Activated CD4-positive, alpha-beta T cell treated with anti-CD3 and anti-CD28 coated beads, Interleukin-10, Interleukin-2, amounts not matched to agents 100 ng/mL and 50 ng/mL, durations not matched to agents 16 hours and 8 hours (primary cell): ENCODE measurements around the gene ZCCHC17.

ENCODE experiments used
- DNase-seq: peaks from one replicate; pipeline ENCODE4 v3.0.0-alpha.2; 2020

ZCCHC17 gene

GRCh38 chr1:31308036-31308435 is 11.2 kb downstream of the ZCCHC17 start:
- no peak for DNase-seq

DNA sequence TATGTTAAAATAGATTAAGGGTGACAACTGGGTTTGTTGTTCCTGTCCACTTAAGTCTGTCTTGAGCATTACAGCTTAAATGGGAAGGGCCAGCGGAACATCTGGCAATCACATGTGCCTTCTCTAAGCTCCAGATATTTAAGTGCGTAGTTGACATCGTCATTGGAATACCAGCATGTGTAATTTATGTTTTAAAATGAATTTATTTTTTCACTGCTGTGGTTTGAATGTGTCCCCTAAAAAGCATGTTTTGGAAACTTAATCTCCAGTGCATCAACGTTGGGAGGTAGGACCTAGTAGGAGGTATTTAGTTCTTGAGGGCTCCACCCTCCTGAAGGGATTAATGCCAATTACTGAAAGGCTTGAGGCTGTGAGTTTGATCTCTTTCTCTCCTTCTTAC is 13.4 kb downstream of the ZCCHC17 start:
- DNase-seq, result no peak

GRCh38 chr1:31315902-31316301 is 19.1 kb downstream of the ZCCHC17 start:
- DNase-seq, result no peak

DNA sequence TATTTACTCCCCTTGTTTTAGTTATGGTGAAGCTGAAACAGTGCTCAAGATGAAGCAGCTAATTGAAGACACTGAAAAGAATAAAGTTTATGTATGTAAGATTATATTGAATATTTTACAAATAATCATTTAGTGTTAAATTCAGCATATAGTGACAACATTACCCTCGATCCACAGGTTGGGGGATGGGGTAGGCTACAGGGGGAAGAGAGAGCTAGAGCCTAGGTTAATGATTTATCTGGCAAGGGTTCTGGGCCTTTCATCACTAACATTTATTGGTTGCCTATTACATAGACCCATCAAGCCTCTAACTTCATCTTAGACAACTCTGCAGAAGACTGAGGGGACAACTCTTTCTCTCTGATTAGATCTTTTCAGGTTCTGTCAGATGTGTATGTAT is 21.3 kb downstream of the ZCCHC17 start:
- no peak for DNase-seq

DNA sequence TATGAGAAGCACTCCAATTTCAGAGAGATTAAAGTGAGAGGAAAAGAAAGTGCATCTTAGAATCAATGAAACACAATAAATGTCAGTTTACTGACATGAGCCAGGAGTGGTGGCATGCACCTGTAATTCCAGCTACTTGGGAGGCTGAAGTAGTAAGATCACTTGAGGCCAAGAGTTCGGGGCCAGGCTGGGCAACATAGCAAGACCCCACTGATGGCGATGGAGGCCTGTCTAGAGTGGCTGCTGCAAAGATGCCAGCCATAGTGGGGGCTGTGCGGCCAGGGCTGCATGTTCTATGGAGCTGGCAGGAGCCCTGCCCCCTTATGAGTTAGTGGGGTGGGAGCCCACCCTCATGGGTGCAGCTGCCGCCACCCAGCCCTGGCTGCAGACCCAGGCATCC is 27.3 kb downstream of the ZCCHC17 start:
- no peak for DNase-seq

GRCh38 chr1:31324992-31325391 is 28.2 kb downstream of the ZCCHC17 start:
- no peak for DNase-seq

- no peak for DNase-seq
These were observed 29.6 kb downstream of the ZCCHC17 start for GRCh38 chr1:31326461-31326860.

DNA sequence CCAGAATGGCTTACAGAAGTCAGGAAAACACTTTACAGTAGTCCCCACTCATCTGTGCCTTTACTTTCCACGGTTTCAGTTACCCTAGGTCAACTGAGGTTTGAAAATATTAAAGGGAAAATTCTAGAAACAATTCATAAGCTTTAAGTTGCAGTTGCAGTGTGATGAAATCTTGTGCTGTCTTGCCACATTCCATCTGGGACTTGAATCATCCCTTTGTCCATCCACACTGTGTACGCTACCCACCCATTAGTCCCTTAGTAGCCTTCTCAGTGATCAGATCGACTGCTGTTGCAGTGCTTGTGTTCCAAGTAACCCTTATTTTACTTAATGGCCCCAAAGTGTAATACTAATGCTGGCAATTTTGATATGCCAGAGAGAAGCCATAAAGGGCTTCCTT is 30.5 kb downstream of the ZCCHC17 start:
- no peak for DNase-seq

- DNase-seq, result peak; percentile 8
These were observed 38.2 kb downstream of the ZCCHC17 start for GRCh38 chr1:31335007-31335406.

- no peak for DNase-seq
These were observed 40.0 kb downstream of the ZCCHC17 start for GRCh38 chr1:31336687-31337467.

GRCh38 chr1:31344503-31344902 is 47.7 kb downstream of the ZCCHC17 start:
- no peak for DNase-seq

- DNase-seq, result no peak
These were observed 48.8 kb downstream of the ZCCHC17 start for GRCh38 chr1:31345635-31346034.

- DNase-seq, result no peak
These were observed 50.0 kb downstream of the ZCCHC17 start for GRCh38 chr1:31346785-31347184.

- DNase-seq, result no peak
These were observed 51.6 kb downstream of the ZCCHC17 start for GRCh38 chr1:31348449-31348848.

DNA sequence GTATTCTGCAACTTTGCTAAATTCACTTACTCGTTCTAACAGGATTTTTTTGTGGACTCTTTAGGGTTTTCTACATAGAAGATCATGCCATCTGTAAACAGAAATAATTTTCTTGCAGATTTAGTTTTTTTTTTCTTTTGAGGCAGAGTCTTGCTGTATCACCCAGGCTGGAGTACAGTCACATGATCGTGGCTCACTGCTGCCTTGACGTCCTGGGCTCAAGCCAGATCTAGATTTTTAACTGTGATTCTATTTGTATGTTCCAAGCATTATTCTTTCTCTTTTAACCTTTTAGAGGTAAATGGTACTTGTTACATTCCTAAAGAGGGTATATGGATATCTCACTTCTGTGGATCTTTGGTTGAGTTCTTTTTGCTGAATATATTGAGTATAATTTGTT is 57.5 kb downstream of the ZCCHC17 start:
- no peak for DNase-seq

DNA sequence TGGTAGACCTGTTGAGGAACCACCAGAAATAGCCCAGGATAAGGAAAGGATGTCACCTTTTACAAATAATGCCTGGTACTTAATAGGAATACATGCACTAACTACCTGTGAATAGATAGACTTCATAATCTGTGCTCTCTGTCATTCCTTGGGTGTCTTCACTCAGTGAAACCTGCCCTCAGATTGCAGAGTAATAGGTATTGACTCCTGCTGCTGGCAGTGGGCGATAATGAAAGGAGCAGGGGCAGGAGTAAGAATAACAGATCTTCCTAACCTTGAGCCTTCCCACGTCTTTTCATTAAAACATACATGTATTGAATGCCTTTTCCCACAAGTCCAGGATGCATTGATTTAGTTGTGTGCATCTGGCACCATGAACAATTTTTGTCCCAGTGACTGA is 59.6 kb downstream of the ZCCHC17 start:
- DNase-seq, result no peak

DNA sequence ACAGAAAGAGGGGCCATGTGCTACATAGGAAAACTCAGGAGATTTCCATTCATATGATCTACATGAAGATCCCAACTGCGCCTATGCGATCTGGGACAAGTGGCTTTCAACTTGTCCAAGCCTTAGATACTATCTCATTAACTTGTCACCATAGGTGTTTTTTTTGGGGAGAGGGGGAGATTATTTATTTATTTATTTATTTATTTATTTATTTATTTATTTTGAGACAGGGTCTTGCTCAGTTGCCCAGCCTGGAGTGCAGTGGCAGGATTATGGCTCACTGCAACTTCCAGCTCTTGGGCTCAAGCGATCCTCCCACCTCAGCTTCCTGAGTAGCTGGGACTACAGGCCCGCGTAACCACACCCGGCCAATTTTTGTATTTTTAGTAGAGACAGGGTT is 64.8 kb downstream of the ZCCHC17 start:
- no peak for DNase-seq

- no peak for DNase-seq
These were observed 65.2 kb downstream of the ZCCHC17 start for GRCh38 chr1:31362032-31362431.

- DNase-seq, result no peak
These were observed 67.9 kb downstream of the ZCCHC17 start for GRCh38 chr1:31364561-31365250.

DNA sequence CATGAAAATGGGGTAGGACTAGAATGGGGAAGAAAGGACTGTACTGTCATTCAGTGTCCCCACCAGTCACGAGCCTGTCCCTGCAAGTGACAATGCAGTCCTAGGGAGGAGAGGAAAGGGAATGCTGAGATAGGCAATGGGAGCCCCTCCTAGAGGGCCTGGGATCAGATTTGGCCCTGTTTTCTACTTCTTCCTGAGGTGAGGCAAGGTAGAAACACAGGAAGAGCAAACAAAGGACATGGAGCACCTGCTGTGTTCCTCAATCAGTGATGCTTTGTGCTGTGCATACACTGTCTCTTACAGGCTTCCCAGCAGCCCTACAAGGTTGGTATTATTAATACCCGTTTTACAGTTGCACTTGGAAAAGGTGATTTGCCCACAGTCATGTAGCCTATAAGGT is 70.0 kb downstream of the ZCCHC17 start:
- no peak for DNase-seq

DNA sequence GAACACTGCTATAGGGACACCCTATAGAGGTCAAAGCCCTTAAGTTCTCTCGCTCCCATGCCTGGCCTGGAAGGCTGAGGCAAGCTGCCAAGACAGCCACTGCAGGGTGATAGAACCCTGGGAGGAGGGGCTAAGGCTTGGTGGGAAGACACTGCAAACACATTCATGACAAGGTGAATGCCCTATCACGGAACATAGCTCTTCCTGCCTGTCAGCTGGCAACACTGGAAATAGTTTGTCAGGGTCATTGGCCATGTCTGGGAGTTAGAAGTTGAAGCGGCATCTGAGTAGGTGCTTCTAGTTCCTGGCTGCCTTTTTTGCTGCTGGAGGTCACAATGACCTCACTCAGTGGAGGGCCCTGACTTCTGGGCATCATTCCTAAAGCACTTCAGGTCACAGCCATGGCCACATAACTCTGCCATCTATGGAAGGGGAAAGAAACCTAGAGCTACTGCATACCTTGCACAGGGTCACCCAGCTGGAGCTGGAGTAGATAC is 71.8 kb downstream of the ZCCHC17 start:
- DNase-seq, result no peak

- DNase-seq, result peak; percentile 17
These were observed 73.2 kb downstream of the ZCCHC17 start for GRCh38 chr1:31370021-31370420.

- no peak for DNase-seq
These were observed 73.7 kb downstream of the ZCCHC17 start for GRCh38 chr1:31370565-31370964.
